Measurements from ENCODE around the gene LRRC75B. TPM values are rescaled to one million over a fixed set of nuclear protein-coding genes. Genes with fewer than 3 reads are reported as not detected.
A peak's percentile ranks its signal among the peaks of the same experiment; 100 is the strongest.
"Not testable (repeated sequence)": the region's sequence is repeated elsewhere in the genome, so short reads cannot be mapped to it uniquely, and the experiment has no call there.

LRRC75B gene
- total and polyA plus RNA-seq, 12 donors: 1.5 to 48.3 (median 5.5) TPM

- intact Hi-C loops (cut with DNase I): no loop called here
- H3K4me1 ChIP-seq (replicated peaks in 1 of 2): peaks cover 34 to 50% of the 10 kb centered on the region in 2 donors
- H3K27ac ChIP-seq: peak overlapping the region; percentile 86 to 99 (median 95)
- H3K4me3 ChIP-seq: peak overlapping the region in 2 of 4 donors; percentile 81 to 89
- TF ChIP-seq, protein P1, sequence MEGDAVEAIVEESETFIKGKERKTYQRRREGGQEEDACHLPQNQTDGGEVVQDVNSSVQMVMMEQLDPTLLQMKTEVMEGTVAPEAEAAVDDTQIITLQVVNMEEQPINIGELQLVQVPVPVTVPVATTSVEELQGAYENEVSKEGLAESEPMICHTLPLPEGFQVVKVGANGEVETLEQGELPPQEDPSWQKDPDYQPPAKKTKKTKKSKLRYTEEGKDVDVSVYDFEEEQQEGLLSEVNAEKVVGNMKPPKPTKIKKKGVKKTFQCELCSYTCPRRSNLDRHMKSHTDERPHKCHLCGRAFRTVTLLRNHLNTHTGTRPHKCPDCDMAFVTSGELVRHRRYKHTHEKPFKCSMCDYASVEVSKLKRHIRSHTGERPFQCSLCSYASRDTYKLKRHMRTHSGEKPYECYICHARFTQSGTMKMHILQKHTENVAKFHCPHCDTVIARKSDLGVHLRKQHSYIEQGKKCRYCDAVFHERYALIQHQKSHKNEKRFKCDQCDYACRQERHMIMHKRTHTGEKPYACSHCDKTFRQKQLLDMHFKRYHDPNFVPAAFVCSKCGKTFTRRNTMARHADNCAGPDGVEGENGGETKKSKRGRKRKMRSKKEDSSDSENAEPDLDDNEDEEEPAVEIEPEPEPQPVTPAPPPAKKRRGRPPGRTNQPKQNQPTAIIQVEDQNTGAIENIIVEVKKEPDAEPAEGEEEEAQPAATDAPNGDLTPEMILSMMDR (IDR thresholded peaks at IDR 0.05): no peak
- peak in 1 of 2 donors; percentile 56 for TF ChIP-seq POLR2A (IDR thresholded peaks at IDR 0.05)
- no peaks in the 10 kb centered on the region for H3K9me3 ChIP-seq (replicated peaks in 1 of 3)
- WGBS, 4 donors: 13 to 25% (median 19%) methylated on average over 5 to 12 of the region's 12 CpGs
- H3K36me3 ChIP-seq (replicated peaks in 1 of 2): peaks cover 0 to 21% of the 10 kb centered on the region in 2 donors
- no peaks in the 10 kb centered on the region for H3K27me3 ChIP-seq
- DNase-seq: peak; percentile 38 to 79 (median 64)
Measured at GRCh38 chr22:24553597-24554312, 39.1 kb downstream of the LRRC75B start.

GRCh38 chr22:24552503-24553286 lies 40.2 kb downstream of the LRRC75B start:
- 82 to 88% (median 85%) methylated on average over 10 of the region's 10 CpGs for WGBS, 4 donors
- H3K27me3 ChIP-seq; H3K9me3 ChIP-seq (replicated peaks in 1 of 3); H3K4me3 ChIP-seq; DNase-seq; intact Hi-C loops (cut with DNase I): not testable (repeated sequence)
- Histone ChIP-seq H3K4me1 (replicated peaks in 1 of 2) (peaks cover 34 to 48% of the 10 kb centered on the region in 2 donors), H3K36me3 (replicated peaks in 1 of 2) (peaks cover 0 to 21% of the 10 kb centered on the region in 2 donors), H3K27ac (peak overlapping the region in 3 of 5 donors; percentile 95 to 99 (median 96))

DNA sequence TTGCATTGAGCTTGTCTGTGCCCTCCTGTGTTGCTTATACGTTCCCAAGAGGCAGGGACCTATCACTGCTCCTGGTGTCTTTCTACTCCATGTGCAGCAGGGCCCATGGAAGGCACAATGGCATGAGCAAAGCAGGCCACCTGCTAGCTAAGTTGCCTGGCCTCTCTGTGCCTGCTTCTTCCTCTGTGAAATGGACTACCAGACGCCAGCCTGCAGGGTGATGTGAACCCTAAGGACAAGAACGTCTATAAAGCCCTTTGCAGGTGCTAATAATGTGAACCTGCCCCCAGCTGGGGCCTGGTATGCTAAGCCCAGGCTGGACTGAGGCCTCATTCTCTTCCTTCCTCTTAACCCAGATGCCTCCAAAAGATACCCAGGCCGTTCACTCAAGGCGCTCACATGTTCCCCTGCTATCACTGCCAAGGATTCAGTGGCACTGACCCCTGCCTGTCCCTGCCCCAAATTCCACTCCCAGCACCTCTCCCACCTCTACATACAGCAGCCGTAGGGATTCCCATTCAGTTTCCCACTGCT lies 41.9 kb downstream of the LRRC75B start:
- no peak for TF ChIP-seq POLR2A (IDR thresholded peaks at IDR 0.05)
- TF ChIP-seq, protein P1 (IDR thresholded peaks at IDR 0.05): no peak
- no peak for DNase-seq
- Histone ChIP-seq H3K36me3 (replicated peaks in 1 of 2) (peaks cover 0 to 33% of the 10 kb centered on the region in 2 donors), H3K9me3 (replicated peaks in 1 of 3) (no peaks in the 10 kb centered on the region), H3K27me3 (no peaks in the 10 kb centered on the region), H3K4me3 (no peak overlapping the region), H3K27ac (peak overlapping the region in 2 of 5 donors; percentile 47 to 49), H3K4me1 (replicated peaks in 1 of 2) (peaks cover 23 to 34% of the 10 kb centered on the region in 2 donors)
- intact Hi-C loops (cut with DNase I): no loop called here
- WGBS, 4 donors: 64 to 71% (median 67%) methylated on average over 4 to 6 of the region's 6 CpGs

GRCh38 chr22:24550028-24550901 lies 42.6 kb downstream of the LRRC75B start:
- Histone ChIP-seq H3K4me1 (replicated peaks in 1 of 2) (peaks cover 25 to 38% of the 10 kb centered on the region in 2 donors), H3K27me3 (no peaks in the 10 kb centered on the region), H3K4me3 (no peak overlapping the region), H3K9me3 (replicated peaks in 1 of 3) (no peaks in the 10 kb centered on the region), H3K27ac (peak overlapping the region in 2 of 5 donors; percentile 47 to 49), H3K36me3 (replicated peaks in 1 of 2) (peaks cover 0 to 33% of the 10 kb centered on the region in 2 donors)
- intact Hi-C loops (cut with DNase I): no loop called here
- TF ChIP-seq, protein P1 (IDR thresholded peaks at IDR 0.05): no peak
- no peak for TF ChIP-seq POLR2A (IDR thresholded peaks at IDR 0.05)
- peak in 1 of 7 donors; percentile 27 for DNase-seq
- 69 to 78% (median 74%) methylated on average over 7 to 8 of the region's 8 CpGs for WGBS, 4 donors

Measured in adrenal gland (tissue), 12 donors.